ENCODE data around the gene WASF3. TPM values are rescaled to one million over a fixed set of nuclear protein-coding genes. Genes with fewer than 3 reads are reported as not detected.

WASF3 gene
- total RNA-seq, 1 experiment from 2014 or later = 3.4 TPM

GRCh38 chr13:26541041-26541440 lies 16.4 kb upstream of the WASF3 start:
- Histone ChIP-seq H3K79me2 (ENCODE audit: insufficient read depth, low read length) (no peaks in the 10 kb centered on the region), H3K27me3 (ENCODE audit: insufficient read depth, low read length) (peaks cover 58% of the 10 kb centered on the region), H3K9ac (ENCODE audit: low read length) (no peak overlapping the region), H3K4me1 (ENCODE audit: control insufficient read depth in 1 of 2, insufficient read depth in 2 of 2, low read length in 2 of 2) (no peaks in the 10 kb centered on the region; a peak in 1 of 4 replicates), H3K4me3 (replicated peaks in 1 of 2; ENCODE audit: low read depth in 1 of 2, low read length in 2 of 2) (no peak overlapping the region), H3K36me3 (ENCODE audit: control insufficient read depth in 1 of 2, insufficient read depth in 2 of 2, low read length in 2 of 2) (no peaks in the 10 kb centered on the region), H2AFZ (ENCODE audit: low read depth, low read length, poor library complexity, severe bottlenecking) (no peak overlapping the region), H3K9me2 (ENCODE audit: insufficient read depth) (no peaks in the 10 kb centered on the region), H3K27ac (ENCODE audit: low read depth, low read length) (no peak overlapping the region), H3K9me3 (ENCODE audit: control insufficient read depth in 1 of 2, insufficient read depth in 1 of 2, low read depth in 1 of 2, low read length in 2 of 2) (no peaks in the 10 kb centered on the region), H4K20me1 (ENCODE audit: insufficient read depth) (no peaks in the 10 kb centered on the region), H3K4me2 (ENCODE audit: low read length) (no peak overlapping the region)
- TF ChIP-seq EZH2phosphoT487 (IDR thresholded peaks at IDR 0.05; ENCODE audit: borderline replicate concordance) (no peak), RAD21 (IDR thresholded peaks at IDR 0.05; ENCODE audit: low read depth) (no peak), POLR2A (IDR thresholded peaks at IDR 0.05; ENCODE audit: borderline replicate concordance, extremely low read depth, insufficient read depth, insufficient read length) (no peak), SP1 (IDR thresholded peaks at IDR 0.05; ENCODE audit: low read depth) (no peak), CEBPB (IDR thresholded peaks at IDR 0.05; ENCODE audit: low read depth) (no peak), SIN3A (IDR thresholded peaks at IDR 0.05; ENCODE audit: low read depth) (no peak), SRF (IDR thresholded peaks at IDR 0.05; ENCODE audit: low read depth) (no peak), FOSL1 (IDR thresholded peaks at IDR 0.05; ENCODE audit: low read depth) (no peak)
- ATAC-seq = no peak
- ChIA-PET POLR2A (no interaction called here), CTCF (no interaction called here), RAD21 (ENCODE audit: low non-redundant PET in 1 of 2, low total read pairs in 2 of 2, uncharacterized antibody in 2 of 2, unreplicated experiment in 2 of 2) (no interaction called here)
- DNase-seq (ENCODE audit: low read depth, low spot score) = no peak
- no TSS peak for BruUV-seq (replicated peaks)
- intact Hi-C loops (cut with micrococcal nuclease) = no loop called here

DNA sequence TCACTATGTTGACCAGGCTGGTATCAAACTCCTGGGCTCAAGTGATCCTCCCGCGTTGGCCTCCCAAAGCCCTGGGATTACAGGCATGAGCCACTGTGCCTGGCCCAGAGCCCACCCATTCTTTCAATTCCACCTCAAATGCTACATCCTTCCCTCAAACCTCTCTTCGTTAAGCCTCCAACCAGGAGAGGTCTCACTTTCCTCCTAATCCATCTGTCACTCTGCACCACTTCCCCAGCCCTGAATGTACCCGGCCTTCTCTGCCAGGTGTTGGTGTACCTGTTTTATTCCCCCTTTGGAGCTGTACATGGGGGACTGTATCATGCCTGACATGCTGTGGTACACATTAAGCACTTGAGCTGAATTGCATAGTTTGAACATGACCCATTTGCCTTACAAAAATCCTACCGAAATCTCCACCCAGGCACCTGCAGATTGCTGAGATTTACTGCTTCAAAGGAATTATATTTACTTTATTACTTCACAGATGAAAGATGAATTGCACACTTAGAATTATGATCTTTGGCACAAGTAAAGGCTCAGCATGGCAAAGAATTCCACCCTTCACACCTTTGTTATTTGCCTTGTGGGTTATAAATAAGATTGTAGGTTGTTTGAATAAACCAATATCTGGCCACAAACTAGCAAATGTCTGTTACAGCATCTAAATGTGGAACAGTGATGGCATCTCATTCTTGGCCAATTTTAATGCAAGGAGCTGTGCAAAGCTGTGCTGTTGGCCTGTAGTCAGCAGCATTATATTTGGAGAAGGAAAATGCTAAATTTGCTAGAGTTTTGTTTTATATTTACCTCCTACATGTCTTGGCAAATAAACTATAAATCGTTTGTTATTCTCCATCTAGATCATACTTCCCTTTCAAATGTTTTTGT lies 15.6 kb upstream of the WASF3 start:
- ChIA-PET CTCF (no interaction called here), POLR2A (no interaction called here), RAD21 (ENCODE audit: low non-redundant PET in 1 of 2, low total read pairs in 2 of 2, uncharacterized antibody in 2 of 2, unreplicated experiment in 2 of 2) (no interaction called here)
- Histone ChIP-seq H3K27ac (ENCODE audit: low read depth, low read length) (no peak overlapping the region), H3K9me2 (ENCODE audit: insufficient read depth) (no peaks in the 10 kb centered on the region), H3K36me3 (ENCODE audit: control insufficient read depth in 1 of 2, insufficient read depth in 2 of 2, low read length in 2 of 2) (no peaks in the 10 kb centered on the region), H4K20me1 (ENCODE audit: insufficient read depth) (no peaks in the 10 kb centered on the region), H3K4me1 (ENCODE audit: control insufficient read depth in 1 of 2, insufficient read depth in 2 of 2, low read length in 2 of 2) (no peaks in the 10 kb centered on the region; a peak in 1 of 4 replicates), H3K4me3 (replicated peaks in 1 of 2; ENCODE audit: low read depth in 1 of 2, low read length in 2 of 2) (no peak overlapping the region), H3K27me3 (ENCODE audit: insufficient read depth, low read length) (peaks cover 59% of the 10 kb centered on the region), H3K79me2 (ENCODE audit: insufficient read depth, low read length) (no peaks in the 10 kb centered on the region), H3K9ac (ENCODE audit: low read length) (no peak overlapping the region), H3K9me3 (ENCODE audit: control insufficient read depth in 1 of 2, insufficient read depth in 1 of 2, low read depth in 1 of 2, low read length in 2 of 2) (no peaks in the 10 kb centered on the region), H2AFZ (ENCODE audit: low read depth, low read length, poor library complexity, severe bottlenecking) (no peak overlapping the region), H3K4me2 (ENCODE audit: low read length) (no peak overlapping the region)
- no TSS peak for BruUV-seq (replicated peaks)
- ATAC-seq = no peak
- DNase-seq (ENCODE audit: low read depth, low spot score) = no peak
- intact Hi-C loops (cut with micrococcal nuclease) = no loop called here
- TF ChIP-seq, protein P1, sequence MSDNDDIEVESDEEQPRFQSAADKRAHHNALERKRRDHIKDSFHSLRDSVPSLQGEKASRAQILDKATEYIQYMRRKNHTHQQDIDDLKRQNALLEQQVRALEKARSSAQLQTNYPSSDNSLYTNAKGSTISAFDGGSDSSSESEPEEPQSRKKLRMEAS (IDR thresholded peaks at IDR 0.05) = no peak
- TF ChIP-seq ELF1 (IDR thresholded peaks at IDR 0.05; ENCODE audit: borderline replicate concordance, low read depth) (no peak), POLR2A (IDR thresholded peaks at IDR 0.05; ENCODE audit: borderline replicate concordance, extremely low read depth, insufficient read depth, insufficient read length) (no peak), RAD21 (IDR thresholded peaks at IDR 0.05; ENCODE audit: low read depth) (no peak), SRF (IDR thresholded peaks at IDR 0.05; ENCODE audit: low read depth) (no peak), TCF7L2 (IDR thresholded peaks at IDR 0.05; ENCODE audit: borderline replicate concordance, extremely low read depth, insufficient read depth, insufficient read length) (no peak), ZFX (IDR thresholded peaks at IDR 0.05) (no peak), CEBPB (IDR thresholded peaks at IDR 0.05; ENCODE audit: low read depth) (no peak), EZH2phosphoT487 (IDR thresholded peaks at IDR 0.05; ENCODE audit: borderline replicate concordance) (no peak)
- TF ChIP-seq, protein P2, sequence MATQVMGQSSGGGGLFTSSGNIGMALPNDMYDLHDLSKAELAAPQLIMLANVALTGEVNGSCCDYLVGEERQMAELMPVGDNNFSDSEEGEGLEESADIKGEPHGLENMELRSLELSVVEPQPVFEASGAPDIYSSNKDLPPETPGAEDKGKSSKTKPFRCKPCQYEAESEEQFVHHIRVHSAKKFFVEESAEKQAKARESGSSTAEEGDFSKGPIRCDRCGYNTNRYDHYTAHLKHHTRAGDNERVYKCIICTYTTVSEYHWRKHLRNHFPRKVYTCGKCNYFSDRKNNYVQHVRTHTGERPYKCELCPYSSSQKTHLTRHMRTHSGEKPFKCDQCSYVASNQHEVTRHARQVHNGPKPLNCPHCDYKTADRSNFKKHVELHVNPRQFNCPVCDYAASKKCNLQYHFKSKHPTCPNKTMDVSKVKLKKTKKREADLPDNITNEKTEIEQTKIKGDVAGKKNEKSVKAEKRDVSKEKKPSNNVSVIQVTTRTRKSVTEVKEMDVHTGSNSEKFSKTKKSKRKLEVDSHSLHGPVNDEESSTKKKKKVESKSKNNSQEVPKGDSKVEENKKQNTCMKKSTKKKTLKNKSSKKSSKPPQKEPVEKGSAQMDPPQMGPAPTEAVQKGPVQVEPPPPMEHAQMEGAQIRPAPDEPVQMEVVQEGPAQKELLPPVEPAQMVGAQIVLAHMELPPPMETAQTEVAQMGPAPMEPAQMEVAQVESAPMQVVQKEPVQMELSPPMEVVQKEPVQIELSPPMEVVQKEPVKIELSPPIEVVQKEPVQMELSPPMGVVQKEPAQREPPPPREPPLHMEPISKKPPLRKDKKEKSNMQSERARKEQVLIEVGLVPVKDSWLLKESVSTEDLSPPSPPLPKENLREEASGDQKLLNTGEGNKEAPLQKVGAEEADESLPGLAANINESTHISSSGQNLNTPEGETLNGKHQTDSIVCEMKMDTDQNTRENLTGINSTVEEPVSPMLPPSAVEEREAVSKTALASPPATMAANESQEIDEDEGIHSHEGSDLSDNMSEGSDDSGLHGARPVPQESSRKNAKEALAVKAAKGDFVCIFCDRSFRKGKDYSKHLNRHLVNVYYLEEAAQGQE (IDR thresholded peaks at IDR 0.05; ENCODE audit: low read depth) = no peak
- TF ChIP-seq, protein P3, sequence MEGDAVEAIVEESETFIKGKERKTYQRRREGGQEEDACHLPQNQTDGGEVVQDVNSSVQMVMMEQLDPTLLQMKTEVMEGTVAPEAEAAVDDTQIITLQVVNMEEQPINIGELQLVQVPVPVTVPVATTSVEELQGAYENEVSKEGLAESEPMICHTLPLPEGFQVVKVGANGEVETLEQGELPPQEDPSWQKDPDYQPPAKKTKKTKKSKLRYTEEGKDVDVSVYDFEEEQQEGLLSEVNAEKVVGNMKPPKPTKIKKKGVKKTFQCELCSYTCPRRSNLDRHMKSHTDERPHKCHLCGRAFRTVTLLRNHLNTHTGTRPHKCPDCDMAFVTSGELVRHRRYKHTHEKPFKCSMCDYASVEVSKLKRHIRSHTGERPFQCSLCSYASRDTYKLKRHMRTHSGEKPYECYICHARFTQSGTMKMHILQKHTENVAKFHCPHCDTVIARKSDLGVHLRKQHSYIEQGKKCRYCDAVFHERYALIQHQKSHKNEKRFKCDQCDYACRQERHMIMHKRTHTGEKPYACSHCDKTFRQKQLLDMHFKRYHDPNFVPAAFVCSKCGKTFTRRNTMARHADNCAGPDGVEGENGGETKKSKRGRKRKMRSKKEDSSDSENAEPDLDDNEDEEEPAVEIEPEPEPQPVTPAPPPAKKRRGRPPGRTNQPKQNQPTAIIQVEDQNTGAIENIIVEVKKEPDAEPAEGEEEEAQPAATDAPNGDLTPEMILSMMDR (IDR thresholded peaks at IDR 0.05 in 2 of 3, conservative IDR thresholded peaks at IDR 0.05 in 1 of 3; ENCODE audit: borderline replicate concordance in 1 of 3, insufficient read depth in 1 of 3, low read depth in 2 of 3, low read length in 2 of 3) = no peak
